ENCODE data around the gene SCART1. TPM values are rescaled to one million over a fixed set of nuclear protein-coding genes. Genes with fewer than 3 reads are reported as not detected.
"Not testable (repeated sequence)": the region's sequence is repeated elsewhere in the genome, so short reads cannot be mapped to it uniquely, and the experiment has no call there.

The SCART1 gene
- total RNA-seq, 4 donors from 2014 or later: 0.27 to 3.9 (median 2.0) TPM

DNA sequence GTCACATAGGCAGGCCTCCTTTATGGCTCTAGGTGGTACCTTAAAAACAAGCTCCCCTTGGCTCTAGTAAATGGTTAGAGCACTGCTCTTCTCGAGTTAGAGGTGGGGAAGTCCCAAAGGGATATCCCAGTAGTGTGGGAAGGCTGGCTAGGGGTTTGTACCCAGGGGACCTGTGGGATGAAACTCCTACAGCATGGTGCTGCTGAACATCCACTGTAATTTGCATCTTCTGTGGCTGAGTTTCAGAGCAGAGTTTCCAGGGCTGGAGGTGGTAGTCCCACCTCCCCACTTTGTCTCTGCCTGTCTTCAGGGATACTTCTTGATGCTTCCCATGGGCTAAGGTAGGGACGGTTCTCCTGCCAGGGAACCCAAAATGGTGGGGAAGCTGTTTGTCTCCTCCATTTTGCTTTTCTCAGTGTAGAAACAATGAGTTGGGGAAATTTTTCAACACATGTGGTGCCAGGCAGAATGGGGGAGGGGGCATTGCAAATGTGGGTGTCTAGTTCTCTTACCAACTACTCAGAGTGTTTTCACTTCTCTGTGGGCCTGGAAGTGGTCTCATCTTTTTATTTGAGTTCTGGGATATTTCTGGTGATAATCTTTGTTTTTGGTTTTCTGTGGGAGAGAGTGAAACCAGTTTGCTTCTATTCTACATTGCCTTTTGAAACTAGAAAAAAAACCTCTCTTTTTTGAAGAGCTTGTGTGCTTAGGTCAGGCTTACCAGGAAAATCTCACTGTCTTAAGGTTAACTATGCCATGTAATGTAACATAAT, 36.3 kb downstream of the SCART1 start:
- TF ChIP-seq, protein P1, sequence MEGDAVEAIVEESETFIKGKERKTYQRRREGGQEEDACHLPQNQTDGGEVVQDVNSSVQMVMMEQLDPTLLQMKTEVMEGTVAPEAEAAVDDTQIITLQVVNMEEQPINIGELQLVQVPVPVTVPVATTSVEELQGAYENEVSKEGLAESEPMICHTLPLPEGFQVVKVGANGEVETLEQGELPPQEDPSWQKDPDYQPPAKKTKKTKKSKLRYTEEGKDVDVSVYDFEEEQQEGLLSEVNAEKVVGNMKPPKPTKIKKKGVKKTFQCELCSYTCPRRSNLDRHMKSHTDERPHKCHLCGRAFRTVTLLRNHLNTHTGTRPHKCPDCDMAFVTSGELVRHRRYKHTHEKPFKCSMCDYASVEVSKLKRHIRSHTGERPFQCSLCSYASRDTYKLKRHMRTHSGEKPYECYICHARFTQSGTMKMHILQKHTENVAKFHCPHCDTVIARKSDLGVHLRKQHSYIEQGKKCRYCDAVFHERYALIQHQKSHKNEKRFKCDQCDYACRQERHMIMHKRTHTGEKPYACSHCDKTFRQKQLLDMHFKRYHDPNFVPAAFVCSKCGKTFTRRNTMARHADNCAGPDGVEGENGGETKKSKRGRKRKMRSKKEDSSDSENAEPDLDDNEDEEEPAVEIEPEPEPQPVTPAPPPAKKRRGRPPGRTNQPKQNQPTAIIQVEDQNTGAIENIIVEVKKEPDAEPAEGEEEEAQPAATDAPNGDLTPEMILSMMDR (IDR thresholded peaks at IDR 0.05): no peak

DNA sequence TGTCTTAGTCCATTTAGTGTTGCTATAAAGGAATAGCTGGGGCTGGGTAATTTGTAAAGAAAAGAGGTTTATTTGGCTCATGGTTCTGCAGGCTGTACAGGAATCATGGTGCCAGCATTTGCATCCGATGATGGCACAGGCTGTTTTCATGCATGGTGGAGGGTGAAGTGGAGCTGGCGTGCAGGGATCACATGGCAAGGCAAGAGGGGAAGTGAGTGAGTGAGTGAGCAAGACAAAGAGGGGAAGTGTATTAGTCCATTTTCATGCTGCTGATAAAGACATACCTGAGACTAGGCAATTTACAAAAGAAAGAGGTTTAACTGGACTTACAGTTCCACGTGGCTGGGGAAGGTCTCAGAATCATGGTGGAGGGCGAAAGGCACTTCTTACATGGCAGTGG, 39.8 kb downstream of the SCART1 start:
- H3K4me1 ChIP-seq, H3K27ac ChIP-seq, ATAC-seq, H3K27me3 ChIP-seq, H3K9me3 ChIP-seq, H3K4me3 ChIP-seq: not testable (repeated sequence)
- WGBS, 2 donors (ENCODE audit: low coverage in 1 of 2): 57 to 76% methylated on average over 4 of the region's 4 CpGs
- H3K36me3 ChIP-seq: peaks cover 0 to 52% of the 10 kb centered on the region in 2 donors

More for the DNA sequence above, 36.3 kb downstream of the SCART1 start:
- H3K9me3 ChIP-seq: peaks cover 0 to 30% (median 0%) of the 10 kb centered on the region in 3 donors
- ATAC-seq: no peak
- H3K4me3 ChIP-seq: no peak overlapping the region
- no peaks in the 10 kb centered on the region for H3K4me1 ChIP-seq
- peaks cover 0 to 32% of the 10 kb centered on the region in 2 donors for H3K36me3 ChIP-seq
- WGBS, 2 donors (ENCODE audit: low coverage in 1 of 2): no CpG with 5 or more reads among the region's 2 CpGs
- no peaks in the 10 kb centered on the region for H3K27me3 ChIP-seq
- H3K27ac ChIP-seq: no peak overlapping the region

DNA sequence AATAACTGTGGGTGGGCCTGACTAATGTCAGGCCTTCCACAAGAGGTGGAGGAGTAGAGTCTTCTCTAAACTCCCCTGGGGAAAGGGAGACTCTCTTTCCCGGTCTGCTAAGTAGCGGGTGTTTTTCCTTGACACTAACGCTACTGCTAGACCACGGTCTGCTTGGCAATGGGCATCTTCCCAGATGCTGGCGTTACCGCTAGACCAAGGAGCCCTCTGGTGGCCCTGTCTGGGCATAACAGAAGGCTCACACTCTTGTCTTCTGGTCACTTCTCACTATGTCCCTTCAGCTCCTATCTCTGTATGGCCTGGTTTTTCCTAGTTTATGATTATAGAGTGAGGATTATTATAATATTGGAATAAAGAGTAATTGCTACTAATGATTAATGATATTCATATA, 43.6 kb downstream of the SCART1 start:
- TF ChIP-seq, protein P1 (IDR thresholded peaks at IDR 0.05): peak in 2 of 4 experiments; percentile 9 to 35

DNA sequence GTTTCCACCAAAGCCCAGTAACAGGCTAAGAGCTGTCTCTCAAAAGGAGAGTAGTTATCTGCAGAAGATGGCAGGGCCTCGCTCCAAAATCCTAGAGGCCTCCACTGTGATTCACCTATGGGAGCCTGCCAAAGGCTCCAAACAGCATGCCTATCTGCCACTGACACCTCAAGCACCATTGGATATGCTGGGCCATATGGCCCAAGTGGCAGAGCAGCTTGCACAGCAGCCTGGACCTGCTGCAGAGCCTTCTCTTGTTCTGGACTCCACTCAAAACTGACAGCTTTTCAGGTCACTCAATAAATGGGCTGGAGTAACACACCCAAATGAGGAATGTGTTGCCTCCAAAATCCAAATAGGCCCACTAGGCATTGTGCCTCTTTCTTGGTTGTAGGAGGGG, 45.4 kb downstream of the SCART1 start:
- not testable (repeated sequence) for H3K27me3 ChIP-seq, H3K4me1 ChIP-seq, H3K4me3 ChIP-seq, H3K27ac ChIP-seq, ATAC-seq
- H3K36me3 ChIP-seq: peaks cover 0 to 74% of the 10 kb centered on the region in 2 donors
- peaks cover 0 to 24% (median 0%) of the 10 kb centered on the region in 3 donors for H3K9me3 ChIP-seq
- no CpG with 5 or more reads among the region's 1 CpG for WGBS, 2 donors (ENCODE audit: low coverage in 1 of 2)

More for the DNA sequence above, 43.6 kb downstream of the SCART1 start:
- not testable (repeated sequence) for H3K4me3 ChIP-seq, H3K4me1 ChIP-seq, H3K27me3 ChIP-seq, H3K27ac ChIP-seq, ATAC-seq
- peaks cover 0 to 80% of the 10 kb centered on the region in 2 donors for H3K36me3 ChIP-seq
- WGBS, 2 donors (ENCODE audit: low coverage in 1 of 2): 21 to 59% methylated on average over 2 to 6 of the region's 6 CpGs
- peaks cover 0 to 24% (median 0%) of the 10 kb centered on the region in 3 donors for H3K9me3 ChIP-seq

DNA sequence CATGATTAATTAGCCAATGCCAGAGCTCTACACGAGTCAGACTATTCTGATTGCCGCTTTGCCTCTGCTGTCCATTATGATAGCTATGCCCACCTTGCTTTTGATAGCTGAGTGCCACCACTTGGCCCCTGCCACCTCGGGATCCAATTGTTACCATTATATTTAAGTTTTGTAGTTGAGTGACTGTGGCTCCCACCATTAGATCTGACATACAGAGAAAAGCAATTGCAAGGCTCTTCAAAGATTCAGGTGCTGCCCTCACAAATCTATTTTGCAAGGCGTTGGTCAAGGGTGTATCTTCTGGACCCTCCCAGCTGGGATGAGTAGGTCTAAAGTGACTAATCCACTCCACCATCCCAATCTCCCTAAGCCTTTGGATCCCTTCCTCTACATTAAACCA, 47.2 kb downstream of the SCART1 start:
- H3K4me1 ChIP-seq, H3K27me3 ChIP-seq, H3K27ac ChIP-seq, ATAC-seq, H3K4me3 ChIP-seq: not testable (repeated sequence)
- peaks cover 0 to 65% of the 10 kb centered on the region in 2 donors for H3K36me3 ChIP-seq
- H3K9me3 ChIP-seq: peaks cover 0 to 24% (median 0%) of the 10 kb centered on the region in 3 donors
- 66% methylated on average over 4 of the region's 4 CpGs; no CpG with 5 or more reads in 1 of the 2 donors for WGBS, 2 donors (ENCODE audit: low coverage in 1 of 2)

DNA sequence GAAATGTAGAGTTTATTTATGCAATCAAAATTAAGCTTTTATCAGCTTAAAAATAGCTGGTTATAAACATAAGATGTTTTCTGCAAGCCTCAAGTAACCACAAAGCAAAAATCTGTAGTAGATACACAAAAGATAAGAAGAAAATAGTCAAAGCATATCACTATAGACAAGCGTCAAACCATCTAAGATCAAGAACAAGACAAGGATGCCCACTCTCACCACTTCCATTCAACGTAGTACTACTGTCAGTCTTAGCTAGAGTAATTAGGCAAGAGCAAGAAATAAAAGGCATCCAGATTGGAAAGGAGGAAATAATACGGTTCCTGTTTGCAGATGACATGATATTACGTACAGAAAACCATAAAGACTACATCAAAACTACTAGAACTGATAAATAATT, 56.0 kb downstream of the SCART1 start:
- Histone ChIP-seq H3K27ac (no peak overlapping the region), H3K4me3 (no peak overlapping the region), H3K27me3 (no peaks in the 10 kb centered on the region), H3K4me1 (no peaks in the 10 kb centered on the region), H3K9me3 (peaks cover 0 to 18% (median 0%) of the 10 kb centered on the region in 3 donors), H3K36me3 (peaks cover 0 to 11% of the 10 kb centered on the region in 2 donors)
- WGBS, 2 donors (ENCODE audit: low coverage in 1 of 2): 73 to 77% methylated on average over 4 of the region's 4 CpGs
- no peak for ATAC-seq
- TF ChIP-seq POLR2AphosphoS5 (IDR thresholded peaks at IDR 0.05) (no peak), EP300 (IDR thresholded peaks at IDR 0.05) (no peak), POLR2A (IDR thresholded peaks at IDR 0.05) (no peak)
- TF ChIP-seq, protein P1 (IDR thresholded peaks at IDR 0.05): no peak

Data from gastroesophageal sphincter (tissue), 4 donors.